Adrenal gland (tissue), 5 donors: ENCODE results near the gene C19orf38.

Source experiments
- CTCF ChIP-seq, 6 experiments: fragments of 450-650 bp in 4 of 6; fragments of 200-600 bp in 2 of 6; sonication (generic) in 1 of 6; IDR thresholded peaks; 1 replicate in 5 of 6; 2 replicates in 1 of 6; pipeline versions ENCODE4 v1.5.1 to v1.8.0; 2016 to 2021; ENCODE audit warnings: antibody characterized with exemption in 6 of 6, mild to moderate bottlenecking in 2 of 6, moderate library complexity in 1 of 6
- POLR2A ChIP-seq, 2 donors: fragments of 450-650 bp; IDR thresholded peaks; one replicate each; pipeline ENCODE4 v1.6.1; 2017; ENCODE audit warnings: antibody characterized with exemption in 2 of 2, mild to moderate bottlenecking in 2 of 2, moderate library complexity in 1 of 2
- donor health status: DM: no; HTN: no; CAD: no.

DNA sequence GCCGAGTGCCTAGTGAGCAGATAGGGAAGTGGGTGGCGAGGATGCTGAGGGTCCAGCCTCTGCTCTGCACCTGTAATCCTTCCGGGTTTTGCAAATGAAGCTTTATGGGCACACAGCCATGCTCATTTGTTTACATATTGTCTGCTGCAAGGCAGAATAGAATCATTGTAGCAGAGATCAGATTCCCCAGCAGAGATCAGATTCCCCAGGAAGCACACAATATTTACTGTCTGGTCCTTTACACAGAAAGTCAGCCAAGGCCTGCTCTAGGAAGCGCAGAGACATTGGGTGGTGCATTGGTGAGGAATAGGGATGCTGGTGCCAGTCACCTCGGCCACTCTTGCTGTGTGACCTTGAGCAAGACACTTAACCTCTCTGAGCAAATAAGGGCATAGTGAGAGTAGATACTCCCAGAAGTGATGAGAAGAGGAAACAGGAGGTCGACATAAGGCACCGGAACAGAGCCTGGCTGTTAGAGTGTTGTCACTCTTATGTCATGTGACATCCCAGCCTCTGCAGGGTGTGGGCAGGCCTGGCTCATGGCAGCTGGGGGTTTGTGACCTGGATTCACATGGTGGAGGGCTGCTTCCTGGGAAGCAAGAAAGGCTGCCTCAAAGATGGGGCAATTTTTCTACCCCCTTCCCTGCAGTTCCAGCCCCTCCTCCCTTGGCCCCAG is 48.8 kb downstream of the C19orf38 start:
- TF ChIP-seq CTCF (IDR thresholded peaks at IDR 0.05) (no peak), POLR2A (IDR thresholded peaks at IDR 0.05) (no peak)
